Stimulated activated naive CD8-positive, alpha-beta T cell treated with anti-CD3 and anti-CD28 coated beads, Interleukin-15, amount 100 ng/mL, for 72 hours (primary cell): ENCODE results near the gene SCN9A.
"Not testable (repeated sequence)": the region's sequence is repeated elsewhere in the genome, so short reads cannot be mapped to it uniquely, and the experiment has no call there.

Experiments used
- ATAC-seq: fragments of 150-1000 bp; cut with Tn5 transposase; 2 replicates; pipeline ENCODE4 v1.10.0; 2021; ENCODE audit warnings: mild to moderate bottlenecking, moderate library complexity
- DNase-seq, 2 donors: peaks; one replicate each; pipeline ENCODE4 v3.0.0; 2021 to 2022
- H3K27ac Mint-ChIP-seq, 2 donors: one replicate each; pipeline ENCODE4 v1.8.0; 2022; ENCODE audit warnings: mild to moderate bottlenecking in 2 of 2, mixed read lengths in 2 of 2, moderate library complexity in 2 of 2
- H3K27me3 Mint-ChIP-seq: one replicate; pipeline ENCODE4 v1.8.0; 2022; ENCODE audit warnings: mixed read lengths
- H3K4me1 Mint-ChIP-seq: one replicate; pipeline ENCODE4 v1.8.0; 2022; ENCODE audit warnings: mild to moderate bottlenecking, mixed read lengths
- H3K4me3 Mint-ChIP-seq, 2 donors: one replicate each; pipeline ENCODE4 v1.8.0; 2022; ENCODE audit warnings: mild to moderate bottlenecking in 2 of 2, mixed read lengths in 2 of 2, moderate library complexity in 1 of 2
- H3K9me3 Mint-ChIP-seq, 2 donors: one replicate each; pipeline ENCODE4 v1.8.0; 2022; ENCODE audit warnings: mixed read lengths in 2 of 2

SCN9A gene

GRCh38 chr2:166375736-166376487 is at the start of gene SCN9A:
SCN9A (minus strand) TSS chr2:166375944; CDS start chr2:166311756, 64,188 bp downstream.
- H3K4me1 Mint-ChIP-seq = peaks cover 17% of the 10 kb centered on the region

DNA sequence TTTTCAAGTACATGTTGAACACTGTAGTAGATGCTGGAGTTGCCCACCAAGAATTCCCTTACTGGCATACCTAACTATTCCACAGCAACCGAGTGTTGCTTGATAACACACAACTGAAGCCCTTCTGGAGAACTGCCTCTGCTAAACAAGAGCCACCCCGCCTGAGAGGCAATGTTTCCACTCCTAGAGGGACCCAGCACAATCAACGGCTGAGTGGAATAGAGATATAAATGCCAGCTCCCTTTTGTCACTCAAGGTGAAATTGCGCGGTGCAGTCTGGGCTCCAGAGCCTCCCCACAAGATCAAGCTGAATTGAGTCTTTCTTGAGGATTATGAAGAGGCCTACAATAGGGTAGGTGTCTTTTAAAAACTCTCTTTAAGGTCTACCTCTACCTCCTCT is 49.1 kb upstream of the SCN9A start:
- no peaks in the 10 kb centered on the region for H3K9me3 Mint-ChIP-seq
- no peaks in the 10 kb centered on the region for H3K4me1 Mint-ChIP-seq
- H3K4me3 Mint-ChIP-seq = no peak overlapping the region
- no peaks in the 10 kb centered on the region for H3K27me3 Mint-ChIP-seq
- DNase-seq = no peak
- no peak for ATAC-seq
- H3K27ac Mint-ChIP-seq = no peak overlapping the region

More at GRCh38 chr2:166375736-166376487, at the start of gene SCN9A:
- H3K27ac Mint-ChIP-seq = no peak within 1 kb of the TSS
- H3K27me3 Mint-ChIP-seq = peaks cover 44% of the 10 kb centered on the region
- peak; percentile 8 to 9 for DNase-seq
- H3K4me3 Mint-ChIP-seq = peak within 1 kb of the TSS; percentile 75 to 82
- peak; percentile 77 for ATAC-seq
- H3K9me3 Mint-ChIP-seq = no peaks in the 10 kb centered on the region

DNA sequence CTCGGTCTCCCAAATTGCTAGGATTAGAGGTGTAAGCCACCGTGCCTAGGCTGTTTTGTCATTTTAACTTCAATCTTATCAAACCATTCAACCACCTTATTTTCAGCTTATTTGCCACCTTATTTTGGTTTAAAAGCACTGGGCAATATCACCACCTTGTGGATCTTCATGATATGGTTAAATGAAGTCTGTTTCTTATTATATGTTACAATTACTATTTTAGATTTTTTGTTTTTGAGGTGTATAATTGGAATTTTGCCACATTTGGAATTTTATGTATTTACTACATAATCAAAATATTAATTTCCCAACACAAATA is 43.8 kb upstream of the SCN9A start:
- Mint-ChIP-seq H3K9me3 (no peaks in the 10 kb centered on the region), H3K27ac (no peak overlapping the region), H3K4me1 (no peaks in the 10 kb centered on the region), H3K27me3 (no peaks in the 10 kb centered on the region), H3K4me3 (no peak overlapping the region)
- ATAC-seq (no peak), DNase-seq (no peak)

GRCh38 chr2:166418853-166419615 is 43.3 kb upstream of the SCN9A start:
- no peak for ATAC-seq
- Mint-ChIP-seq H3K27ac (no peak overlapping the region), H3K4me3 (no peak overlapping the region), H3K9me3 (no peaks in the 10 kb centered on the region), H3K27me3 (no peaks in the 10 kb centered on the region), H3K4me1 (no peaks in the 10 kb centered on the region)
- no peak for DNase-seq

DNA sequence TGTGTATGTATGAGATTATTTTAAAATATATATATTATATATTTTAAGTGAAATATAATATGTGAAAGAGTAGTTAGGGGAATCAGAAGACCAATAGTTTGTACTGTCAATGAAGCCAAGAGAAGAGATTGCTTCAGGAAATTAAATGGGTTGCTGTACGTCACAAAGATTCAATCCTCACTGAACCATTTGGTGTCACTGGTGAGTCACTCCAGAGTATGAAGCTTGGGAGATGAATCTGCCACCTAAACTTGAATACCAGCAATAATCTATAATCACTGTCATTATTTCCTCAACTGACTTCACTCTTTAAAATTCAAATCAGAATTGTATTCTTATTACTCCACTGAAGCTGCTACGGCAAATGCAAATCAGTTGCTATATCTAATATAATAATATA is 41.9 kb upstream of the SCN9A start:
- H3K4me1 Mint-ChIP-seq = no peaks in the 10 kb centered on the region
- H3K9me3 Mint-ChIP-seq = no peaks in the 10 kb centered on the region
- ATAC-seq = no peak
- no peak overlapping the region for H3K27ac Mint-ChIP-seq
- H3K4me3 Mint-ChIP-seq = no peak overlapping the region
- DNase-seq = no peak
- no peaks in the 10 kb centered on the region for H3K27me3 Mint-ChIP-seq

GRCh38 chr2:166413255-166413654 is 37.5 kb upstream of the SCN9A start:
- H3K4me1 Mint-ChIP-seq = no peaks in the 10 kb centered on the region
- no peak for DNase-seq
- ATAC-seq = no peak

GRCh38 chr2:166411473-166412230 is 35.9 kb upstream of the SCN9A start:
- Mint-ChIP-seq H3K27ac (no peak overlapping the region), H3K4me1 (no peaks in the 10 kb centered on the region), H3K9me3 (no peaks in the 10 kb centered on the region), H3K4me3 (no peak overlapping the region), H3K27me3 (no peaks in the 10 kb centered on the region)
- no peak for DNase-seq
- ATAC-seq = no peak

More at GRCh38 chr2:166413255-166413654, 37.5 kb upstream of the SCN9A start:
- H3K27me3 Mint-ChIP-seq = no peaks in the 10 kb centered on the region
- no peak overlapping the region for H3K4me3 Mint-ChIP-seq
- no peak overlapping the region for H3K27ac Mint-ChIP-seq
- no peaks in the 10 kb centered on the region for H3K9me3 Mint-ChIP-seq

DNA sequence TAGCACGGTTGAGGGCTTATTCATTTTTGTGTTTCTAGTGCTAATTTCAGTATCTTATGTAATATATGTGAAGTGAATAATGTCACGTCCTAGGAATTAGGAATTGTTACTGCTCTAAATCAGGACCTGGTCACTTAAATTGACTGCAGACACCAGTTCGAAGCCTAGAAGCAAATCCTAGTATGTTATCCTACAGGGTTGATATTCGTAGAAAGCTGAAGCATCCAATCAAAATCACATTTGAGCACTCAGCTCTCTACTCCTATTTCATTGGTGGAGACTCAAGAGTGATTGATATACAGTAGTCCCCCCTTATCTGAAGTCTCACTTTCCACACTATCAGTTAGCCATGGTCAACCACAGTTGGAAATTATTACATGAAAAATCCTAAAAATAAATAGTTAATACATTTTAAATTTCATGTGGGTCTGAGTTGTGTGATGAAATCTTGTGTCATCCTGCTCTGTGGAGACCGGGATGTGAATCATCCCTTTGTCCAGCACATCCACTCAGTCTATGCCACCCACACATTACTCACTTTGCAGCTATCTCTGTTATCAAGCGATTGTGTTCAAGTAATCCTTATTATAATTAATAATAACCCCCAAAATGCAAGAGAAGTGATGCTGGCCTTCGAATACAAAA is 35.2 kb upstream of the SCN9A start:
- Mint-ChIP-seq H3K4me1 (no peaks in the 10 kb centered on the region), H3K27ac (no peak overlapping the region), H3K9me3 (peaks cover 0 to 4% of the 10 kb centered on the region in 2 donors), H3K27me3 (no peaks in the 10 kb centered on the region), H3K4me3 (no peak overlapping the region)
- DNase-seq (no peak), ATAC-seq (no peak)

DNA sequence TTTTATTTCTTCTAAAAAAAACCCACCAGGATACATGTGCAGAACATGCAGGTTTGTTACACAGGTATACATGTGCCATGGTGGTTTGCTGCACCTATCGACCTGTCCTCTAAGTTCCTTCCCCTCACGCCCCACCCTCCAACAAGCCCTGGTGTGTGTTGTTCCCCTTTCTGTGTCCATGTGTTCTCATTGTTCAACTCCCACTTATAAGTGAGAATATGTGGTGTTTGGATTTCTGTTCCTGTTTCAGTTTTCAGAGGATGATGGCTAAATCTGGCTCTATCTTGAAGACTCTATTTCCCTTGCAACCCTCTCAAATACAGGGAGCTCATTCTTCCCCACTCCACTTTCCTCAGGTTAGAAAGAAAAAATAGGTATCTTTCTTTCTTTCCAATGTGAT is 32.0 kb upstream of the SCN9A start:
- not testable (repeated sequence) for H3K27ac Mint-ChIP-seq, ATAC-seq, H3K4me1 Mint-ChIP-seq, H3K4me3 Mint-ChIP-seq, H3K27me3 Mint-ChIP-seq, H3K9me3 Mint-ChIP-seq, DNase-seq

DNA sequence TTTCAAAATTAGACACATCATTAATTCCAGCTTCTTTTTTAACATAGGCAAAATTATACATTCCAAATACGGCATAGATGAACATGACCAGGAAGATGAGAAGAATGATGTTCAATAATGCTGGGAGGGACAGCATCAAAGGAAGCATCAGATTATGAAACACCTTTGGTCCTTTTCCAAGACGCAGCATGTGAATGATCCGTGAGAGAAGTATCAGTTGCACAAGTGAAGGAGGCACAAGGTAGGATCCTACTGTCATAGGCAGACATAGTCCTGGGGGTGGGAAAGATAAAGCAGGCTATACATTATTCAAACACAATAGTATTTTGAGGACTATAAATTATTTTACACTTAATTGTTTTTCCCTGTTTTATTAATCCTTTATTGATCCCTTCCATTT is 30.6 kb upstream of the SCN9A start:
- peaks cover 0 to 4% of the 10 kb centered on the region in 2 donors for H3K9me3 Mint-ChIP-seq
- no peaks in the 10 kb centered on the region for H3K27me3 Mint-ChIP-seq
- ATAC-seq = no peak
- H3K4me3 Mint-ChIP-seq = no peak overlapping the region
- DNase-seq = no peak
- H3K27ac Mint-ChIP-seq = no peak overlapping the region
- no peaks in the 10 kb centered on the region for H3K4me1 Mint-ChIP-seq

GRCh38 chr2:166405569-166405926 is 29.8 kb upstream of the SCN9A start:
- peaks cover 0 to 4% of the 10 kb centered on the region in 2 donors for H3K9me3 Mint-ChIP-seq

DNA sequence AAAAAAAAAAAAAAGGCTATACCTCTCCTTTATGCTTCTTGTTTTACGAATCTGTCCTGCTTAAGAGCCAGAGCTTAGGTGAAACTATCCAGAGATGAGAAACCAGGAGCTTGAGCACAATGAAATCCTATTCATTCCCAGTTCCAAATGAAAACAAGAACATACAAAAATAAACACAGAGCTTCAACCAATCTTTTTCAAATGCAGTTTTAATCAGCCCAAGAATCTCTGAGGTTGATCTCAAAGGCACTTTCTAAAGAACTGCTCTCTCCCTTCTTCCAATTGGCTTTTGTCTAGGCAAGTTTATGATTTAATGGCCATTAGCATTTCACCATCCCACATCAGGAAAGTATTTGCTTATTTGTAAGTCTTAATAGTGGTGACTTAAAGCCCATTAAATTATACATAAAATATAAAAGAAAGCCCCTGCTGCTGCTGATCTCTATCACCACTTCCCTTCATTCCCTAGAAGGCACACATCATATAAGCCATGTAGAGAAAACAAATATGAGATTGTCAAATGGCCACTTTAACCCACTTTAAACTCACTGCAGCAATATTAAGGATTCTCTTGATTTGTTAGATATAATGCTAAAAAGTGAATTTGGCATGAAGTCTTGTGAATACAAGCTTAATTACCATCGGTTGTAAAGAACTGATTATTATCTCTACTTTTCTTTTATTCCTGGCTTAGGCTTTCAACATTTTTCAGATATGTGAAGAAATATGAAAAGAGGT is 29.3 kb upstream of the SCN9A start:
- no peak overlapping the region for H3K4me3 Mint-ChIP-seq
- H3K27ac Mint-ChIP-seq = no peak overlapping the region
- H3K4me1 Mint-ChIP-seq = no peaks in the 10 kb centered on the region
- no peak for ATAC-seq
- H3K27me3 Mint-ChIP-seq = no peaks in the 10 kb centered on the region
- DNase-seq = no peak
- peaks cover 0 to 4% of the 10 kb centered on the region in 2 donors for H3K9me3 Mint-ChIP-seq

More at GRCh38 chr2:166405569-166405926, 29.8 kb upstream of the SCN9A start:
- H3K27me3 Mint-ChIP-seq = no peaks in the 10 kb centered on the region
- H3K4me3 Mint-ChIP-seq = no peak overlapping the region
- H3K4me1 Mint-ChIP-seq = no peaks in the 10 kb centered on the region
- no peak overlapping the region for H3K27ac Mint-ChIP-seq
- DNase-seq (no peak), ATAC-seq (no peak)

- no peak overlapping the region for H3K4me3 Mint-ChIP-seq
- no peaks in the 10 kb centered on the region for H3K4me1 Mint-ChIP-seq
- H3K27me3 Mint-ChIP-seq = no peaks in the 10 kb centered on the region
- no peak for ATAC-seq
- H3K9me3 Mint-ChIP-seq = no peaks in the 10 kb centered on the region
- no peak overlapping the region for H3K27ac Mint-ChIP-seq
- no peak for DNase-seq
Measured at GRCh38 chr2:166394245-166394644, 18.5 kb upstream of the SCN9A start.

GRCh38 chr2:166393008-166393407 is 17.3 kb upstream of the SCN9A start:
- ATAC-seq (no peak), DNase-seq (no peak)
- Mint-ChIP-seq H3K27ac (no peak overlapping the region), H3K4me3 (no peak overlapping the region), H3K27me3 (no peaks in the 10 kb centered on the region), H3K9me3 (no peaks in the 10 kb centered on the region), H3K4me1 (no peaks in the 10 kb centered on the region)

- no peak overlapping the region for H3K4me3 Mint-ChIP-seq
- H3K9me3 Mint-ChIP-seq = no peaks in the 10 kb centered on the region
- H3K27ac Mint-ChIP-seq = no peak overlapping the region
- no peaks in the 10 kb centered on the region for H3K4me1 Mint-ChIP-seq
- DNase-seq (no peak), ATAC-seq (no peak)
- H3K27me3 Mint-ChIP-seq = no peaks in the 10 kb centered on the region
Measured at GRCh38 chr2:166388481-166389070, 12.8 kb upstream of the SCN9A start.
